Mucosa of stomach (tissue), 1 donor: ENCODE results near the gene CEACAM19.
"Not testable (repeated sequence)": the region's sequence is repeated elsewhere in the genome, so short reads cannot be mapped to it uniquely, and the experiment has no call there.

Experiments
- H3K27me3 ChIP-seq: one replicate; pipeline ENCODE4 v1.7.0; 2013; ENCODE audit warnings: mild to moderate bottlenecking, low read length; ENCODE audit not compliant: control insufficient read depth, insufficient read depth
- H3K36me3 ChIP-seq: one replicate; pipeline ENCODE4 v1.7.0; 2013; ENCODE audit warnings: low read length; ENCODE audit not compliant: control insufficient read depth, insufficient read depth
- H3K4me1 ChIP-seq: one replicate; pipeline ENCODE4 v1.7.0; 2013; ENCODE audit warnings: mild to moderate bottlenecking, low read length; ENCODE audit not compliant: control insufficient read depth, insufficient read depth
- H3K4me3 ChIP-seq: one replicate; pipeline ENCODE4 v1.7.0; 2013; ENCODE audit warnings: low read length
- H3K9ac ChIP-seq: one replicate; pipeline ENCODE4 v1.7.0; 2013; ENCODE audit warnings: mild to moderate bottlenecking, low read length, moderate library complexity
- H3K9me3 ChIP-seq: one replicate; pipeline ENCODE4 v1.7.0; 2013; ENCODE audit warnings: mild to moderate bottlenecking, low read length, moderate library complexity; ENCODE audit not compliant: control insufficient read depth
- donor health status: Pancreatic carcinoma.

CEACAM19 gene

GRCh38 chr19:44666852-44667556 lies 4.3 kb upstream of the CEACAM19 start:
- Histone ChIP-seq H3K27me3 (no peaks in the 10 kb centered on the region), H3K9me3 (no peaks in the 10 kb centered on the region), H3K9ac (no peak overlapping the region), H3K36me3 (no peaks in the 10 kb centered on the region), H3K4me1 (no peaks in the 10 kb centered on the region), H3K4me3 (no peak overlapping the region)

GRCh38 chr19:44668985-44669764 lies 2.1 kb upstream of the CEACAM19 start:
- Histone ChIP-seq H3K27me3 (no peaks in the 10 kb centered on the region), H3K36me3 (no peaks in the 10 kb centered on the region), H3K9ac (no peak overlapping the region), H3K4me1 (no peaks in the 10 kb centered on the region), H3K9me3 (no peaks in the 10 kb centered on the region), H3K4me3 (no peak overlapping the region)

- not testable (repeated sequence) for H3K36me3 ChIP-seq, H3K9me3 ChIP-seq, H3K27me3 ChIP-seq, H3K9ac ChIP-seq, H3K4me1 ChIP-seq, H3K4me3 ChIP-seq
Measured at GRCh38 chr19:44670027-44670426, 1.3 kb upstream of the CEACAM19 start.

GRCh38 chr19:44672226-44672625 lies 944 bp downstream of the CEACAM19 start:
- H3K36me3 ChIP-seq, result no peaks in the 10 kb centered on the region
- H3K9me3 ChIP-seq, result no peaks in the 10 kb centered on the region
- H3K27me3 ChIP-seq, result no peaks in the 10 kb centered on the region
- no peak overlapping the region for H3K4me3 ChIP-seq
- H3K4me1 ChIP-seq, result no peaks in the 10 kb centered on the region
- H3K9ac ChIP-seq, result no peak overlapping the region

GRCh38 chr19:44673510-44673909 lies 2.2 kb downstream of the CEACAM19 start:
- H3K27me3 ChIP-seq, result no peaks in the 10 kb centered on the region
- no peaks in the 10 kb centered on the region for H3K4me1 ChIP-seq
- H3K4me3 ChIP-seq, result no peak overlapping the region
- H3K36me3 ChIP-seq, result no peaks in the 10 kb centered on the region
- H3K9ac ChIP-seq, result no peak overlapping the region
- no peaks in the 10 kb centered on the region for H3K9me3 ChIP-seq

GRCh38 chr19:44675521-44675920 lies 4.2 kb downstream of the CEACAM19 start:
- Histone ChIP-seq H3K4me3 (no peak overlapping the region), H3K27me3 (no peaks in the 10 kb centered on the region), H3K9me3 (no peaks in the 10 kb centered on the region), H3K4me1 (no peaks in the 10 kb centered on the region), H3K36me3 (no peaks in the 10 kb centered on the region), H3K9ac (no peak overlapping the region)

GRCh38 chr19:44677019-44677811 lies 5.9 kb downstream of the CEACAM19 start:
- peaks cover 7% of the 10 kb centered on the region for H3K4me1 ChIP-seq

GRCh38 chr19:44680536-44680935 lies 9.3 kb downstream of the CEACAM19 start:
- no peaks in the 10 kb centered on the region for H3K9me3 ChIP-seq
- H3K36me3 ChIP-seq, result no peaks in the 10 kb centered on the region
- no peaks in the 10 kb centered on the region for H3K27me3 ChIP-seq
- H3K4me1 ChIP-seq, result peaks cover 13% of the 10 kb centered on the region
- H3K4me3 ChIP-seq, result no peak overlapping the region
- no peak overlapping the region for H3K9ac ChIP-seq

More at GRCh38 chr19:44677019-44677811, 5.9 kb downstream of the CEACAM19 start:
- Histone ChIP-seq H3K9ac (no peak overlapping the region), H3K4me3 (no peak overlapping the region), H3K36me3 (no peaks in the 10 kb centered on the region), H3K9me3 (no peaks in the 10 kb centered on the region), H3K27me3 (no peaks in the 10 kb centered on the region)

GRCh38 chr19:44681992-44682790 lies 10.9 kb downstream of the CEACAM19 start:
- Histone ChIP-seq H3K9me3 (no peaks in the 10 kb centered on the region), H3K9ac (no peak overlapping the region), H3K4me1 (peaks cover 13% of the 10 kb centered on the region), H3K27me3 (no peaks in the 10 kb centered on the region), H3K4me3 (no peak overlapping the region), H3K36me3 (no peaks in the 10 kb centered on the region)

GRCh38 chr19:44682807-44683206 lies 11.5 kb downstream of the CEACAM19 start:
- no peaks in the 10 kb centered on the region for H3K9me3 ChIP-seq
- H3K4me3 ChIP-seq, result no peak overlapping the region
- H3K4me1 ChIP-seq, result peaks cover 13% of the 10 kb centered on the region
- no peaks in the 10 kb centered on the region for H3K27me3 ChIP-seq
- no peaks in the 10 kb centered on the region for H3K36me3 ChIP-seq
- no peak overlapping the region for H3K9ac ChIP-seq

GRCh38 chr19:44683434-44684210 lies 12.3 kb downstream of the CEACAM19 start:
- Histone ChIP-seq H3K27me3 (no peaks in the 10 kb centered on the region), H3K4me3 (no peak overlapping the region), H3K4me1 (peaks cover 13% of the 10 kb centered on the region), H3K9ac (no peak overlapping the region), H3K9me3 (no peaks in the 10 kb centered on the region), H3K36me3 (no peaks in the 10 kb centered on the region)
